Kidney (tissue), 14 donors: ENCODE results near the gene ZBTB46. TPM values are rescaled to one million over a fixed set of nuclear protein-coding genes. Genes with fewer than 3 reads are reported as not detected.
A peak's percentile ranks its signal among the peaks of the same experiment; 100 is the strongest.

Experiments
- DNase-seq, 5 donors: peaks; one replicate each; pipeline ENCODE4 v3.0.0-alpha.2; 2013 to 2020
- FAIRE-seq: peaks from 2 replicates; lab custom pipeline; 2012; peaks lifted over from hg19 to GRCh38; lab: Jason Lieb, UNC
- H3K27ac ChIP-seq, 2 donors: one replicate each; pipeline ENCODE4 v1.7.0; 2013; ENCODE audit warnings: low read depth in 2 of 2, low read length in 2 of 2, inconsistent platforms in 1 of 2
- H3K27me3 ChIP-seq: one replicate; pipeline ENCODE4 v1.7.1; 2013; ENCODE audit warnings: low read length, inconsistent platforms; ENCODE audit not compliant: control insufficient read depth, insufficient read depth
- H3K36me3 ChIP-seq, 3 donors: one replicate each; pipeline versions ENCODE4 v1.7.0 to v1.7.1; 2013; ENCODE audit warnings: low read length in 3 of 3, control low read depth in 1 of 3, inconsistent platforms in 1 of 3; ENCODE audit not compliant: insufficient read depth in 3 of 3, control insufficient read depth in 2 of 3
- H3K4me1 ChIP-seq, 3 donors: one replicate each; pipeline versions ENCODE4 v1.7.0 to v1.7.1; 2013; ENCODE audit warnings: low read length in 3 of 3, inconsistent platforms in 1 of 3, low read depth in 1 of 3; ENCODE audit not compliant: control insufficient read depth in 2 of 3, insufficient read depth in 2 of 3
- H3K4me3 ChIP-seq, 3 donors: one replicate each; pipeline versions ENCODE4 v1.7.0 to v1.8.1; 2013; ENCODE audit warnings: low read length in 3 of 3, control low read depth in 1 of 3, inconsistent platforms in 1 of 3
- H3K9ac ChIP-seq, 3 donors: one replicate each; pipeline versions ENCODE4 v1.7.0 to v1.7.1; 2013; ENCODE audit warnings: low read length in 3 of 3, control low read depth in 1 of 3, inconsistent platforms in 1 of 3
- H3K9me3 ChIP-seq, 3 donors: one replicate each; pipeline versions ENCODE4 v1.7.0 to v1.7.1; 2013; ENCODE audit warnings: low read length in 3 of 3, control low read depth in 1 of 3, inconsistent platforms in 1 of 3; ENCODE audit not compliant: control insufficient read depth in 2 of 3, insufficient read depth in 1 of 3
- CTCF ChIP-seq: IDR thresholded peaks from 3 replicates; pipeline ENCODE4 v1.5.1; 2012; ENCODE audit warnings: mild to moderate bottlenecking, moderate library complexity, borderline replicate concordance; ENCODE audit not compliant: insufficient read depth; ENCODE audit errors: extremely low read depth
- intact Hi-C: fragments of 100-400 bp; cut with DNase I; formaldehyde crosslinking; loops from one replicate; pipeline ENCODE4 v1.11.1; 2022
- polyA plus RNA-seq: library from polyadenylated mRNA; stranded (reverse); fragments of 350-450 nt; fragmentation: Illumina TruSeq; extraction: RNeasy Lipid Tissue Mini Kit (QIAGEN cat#74804); gene quantifications from one replicate; pipeline ENCODE4 v1.2.3, GENCODE V29; 2014; ENCODE audit warnings: low read depth, low replicate concordance; ENCODE audit not compliant: insufficient read depth
- total RNA-seq: library from RNA; stranded (reverse); fragmentation: NEBNext Ultra II Directional; extraction: Animal tissue kit (Norgen Biotek cat#: 25700); gene quantifications from one replicate; pipeline ENCODE4 v1.2.1, GENCODE V29; 2021
- donor health status: control.
- donor health status: control.
- donor health status: control.
- donor health status: control.
- donor health status: control.
- donor health status: DM: yes; HTN: yes; CAD: no.
- donor health status: Normal renal cell carcinoma (clear cell type).

The ZBTB46 gene
- total and polyA plus RNA-seq, 2 donors from 2014 or later: 4.5 to 24.0 TPM

GRCh38 chr20:63861365-63861934 is 30.4 kb upstream of the ZBTB46 start, which contains the start of gene ABHD16B:
Gene ABHD16B, plus strand, starts transcription at chr20:63861498. Its CDS starts 43 bp downstream, at chr20:63861541.
- TF ChIP-seq CTCF: no peak
- FAIRE-seq: no peak
- Histone ChIP-seq H3K9ac (no peak within 1 kb of the TSS), H3K36me3 (no peaks in the 10 kb centered on the region), H3K27me3 (no peaks in the 10 kb centered on the region), H3K27ac (peak within 1 kb of the TSS in 1 of 2 donors; percentile 35), H3K4me3 (no peak within 1 kb of the TSS), H3K4me1 (peaks cover 7 to 34% (median 32%) of the 10 kb centered on the region in 3 donors), H3K9me3 (no peaks in the 10 kb centered on the region)
- DNase-seq: no peak
- intact Hi-C loops: no loop called here

- peaks cover 7 to 39% (median 32%) of the 10 kb centered on the region in 3 donors for H3K4me1 ChIP-seq
- no peak for FAIRE-seq
- no peak for TF ChIP-seq CTCF
- intact Hi-C loops: no loop called here
- peak overlapping the region in 1 of 2 donors; percentile 35 for H3K27ac ChIP-seq
- H3K27me3 ChIP-seq: no peaks in the 10 kb centered on the region
- H3K36me3 ChIP-seq: no peaks in the 10 kb centered on the region
- no peak overlapping the region for H3K9ac ChIP-seq
- peak in 1 of 5 donors; percentile 57 for DNase-seq
- H3K9me3 ChIP-seq: no peaks in the 10 kb centered on the region
- no peak overlapping the region for H3K4me3 ChIP-seq
Observed at GRCh38 chr20:63860325-63861051, 29.4 kb upstream of the ZBTB46 start.

- Histone ChIP-seq H3K27me3 (no peaks in the 10 kb centered on the region), H3K9me3 (no peaks in the 10 kb centered on the region), H3K9ac (peak overlapping the region in 2 of 3 donors; percentile 22 to 40), H3K27ac (peak overlapping the region; percentile 32), H3K36me3 (no peaks in the 10 kb centered on the region), H3K4me1 (peaks cover 7 to 46% (median 32%) of the 10 kb centered on the region in 3 donors), H3K4me3 (no peak overlapping the region)
- no peak for TF ChIP-seq CTCF
- DNase-seq (peak in 1 of 5 donors; percentile 55), FAIRE-seq (no peak)
- intact Hi-C loops: no loop called here
Observed at GRCh38 chr20:63859166-63859699, 28.2 kb upstream of the ZBTB46 start.
